CD4-positive, alpha-beta T cell (primary cell): Measurements from ENCODE around the gene MAP3K5. TPM values are rescaled to one million over a fixed set of nuclear protein-coding genes. Genes with fewer than 3 reads are reported as not detected.

Source experiments
- ATAC-seq: fragments of 200-7000 bp; cut with Tn5 transposase; one replicate; pipeline ENCODE4 v1.10.0; 2022; ENCODE audit warnings: mild to moderate bottlenecking; ENCODE audit not compliant: poor library complexity
- CTCF ChIA-PET: fragments of 350-600 bp; sonication (Branson Sonifier 250); formaldehyde crosslinking; loops from one replicate; lab custom pipeline; 2021; ENCODE audit warnings: antibody characterized with exemption, inconsistent platforms; lab: Charles Lee
- POLR2A ChIA-PET: fragments of 350-600 bp; sonication (Branson Sonifier 250); formaldehyde crosslinking; loops from one replicate; lab custom pipeline; 2021; ENCODE audit warnings: antibody characterized with exemption, inconsistent platforms; lab: Charles Lee
- DNase-seq, 14 experiments: peaks; one replicate each; pipeline ENCODE4 v3.0.0-alpha.2; 2013 to 2020; ENCODE audit warnings: mixed read lengths in 2 of 14
- H3K27ac ChIP-seq, 2 donors: one replicate each; pipeline versions ENCODE4 v1.5.1 to v1.7.0; 2013; ENCODE audit warnings: low read length in 2 of 2, low read depth in 1 of 2, mild to moderate bottlenecking in 1 of 2
- H3K27me3 ChIP-seq, 2 experiments: 1 replicate in 1 of 2; 2 replicates in 1 of 2; pipeline versions ENCODE4 v1.6.1 to v1.7.0; 2013; ENCODE audit warnings: low read length in 2 of 2, control low read depth in 1 of 2, mild to moderate bottlenecking in 1 of 2, moderate library complexity in 1 of 2; ENCODE audit not compliant: insufficient read depth in 2 of 2, control insufficient read depth in 1 of 2
- H3K36me3 ChIP-seq: one replicate; pipeline ENCODE4 v1.6.1; 2013; ENCODE audit warnings: low read length, control low read depth; ENCODE audit not compliant: insufficient read depth
- H3K4me1 ChIP-seq: one replicate; pipeline ENCODE4 v1.6.1; 2013; ENCODE audit warnings: low read length, control low read depth; ENCODE audit not compliant: insufficient read depth
- H3K4me3 ChIP-seq: one replicate; pipeline ENCODE4 v1.5.1; 2013; ENCODE audit warnings: mild to moderate bottlenecking, low read length, moderate library complexity
- H3K9me3 ChIP-seq, 2 experiments: 1 replicate in 1 of 2; 2 replicates in 1 of 2; pipeline versions ENCODE4 v1.6.1 to v1.7.0; 2013; ENCODE audit warnings: low read length in 2 of 2, mild to moderate bottlenecking in 2 of 2, control low read depth in 1 of 2, moderate library complexity in 1 of 2; ENCODE audit not compliant: control insufficient read depth in 1 of 2, insufficient read depth in 1 of 2
- H3K27ac Mint-ChIP-seq: one replicate; pipeline ENCODE4 v1.8.0; 2020; ENCODE audit warnings: mixed read lengths
- H3K27me3 Mint-ChIP-seq: one replicate; pipeline ENCODE4 v1.8.0; 2021; ENCODE audit warnings: mixed read lengths
- H3K36me3 Mint-ChIP-seq: one replicate; pipeline ENCODE4 v1.8.0; 2021; ENCODE audit warnings: low read depth, mixed read lengths
- H3K4me1 Mint-ChIP-seq: one replicate; pipeline ENCODE4 v1.8.0; 2021; ENCODE audit warnings: low read depth, mixed read lengths
- H3K4me3 Mint-ChIP-seq: one replicate; pipeline ENCODE4 v1.8.0; 2020; ENCODE audit warnings: mild to moderate bottlenecking, mixed read lengths
- H3K9me3 Mint-ChIP-seq: one replicate; pipeline ENCODE4 v1.8.0; 2020; ENCODE audit warnings: mixed read lengths
- intact Hi-C, 2 experiments: fragments of 100-400 bp; cut with DNase I in 1 of 2; cut with micrococcal nuclease in 1 of 2; formaldehyde crosslinking; loops; one replicate each; pipeline versions ENCODE4 v1.15.1 to v1.9.0; 2023 to 2025; cut with DNase I, micrococcal nuclease
- total RNA-seq, 174 experiments: library from RNA in 2 of 174; stranded (reverse) in 2 of 174; gene quantifications; one replicate each; pipeline ENCODE4 v1.2.3 and lab custom pipeline; 2021 to 2026
- TF ChIP-seq, protein P1 (sequence below): fragments of 200-600 bp; IDR thresholded peaks from one replicate; pipeline ENCODE4 v1.8.0; 2022; ENCODE audit warnings: antibody characterized with exemption, mild to moderate bottlenecking

MAP3K5 gene
- total RNA-seq, 2 experiments from 2014 or later: 12.9 to 14.1 TPM

DNA sequence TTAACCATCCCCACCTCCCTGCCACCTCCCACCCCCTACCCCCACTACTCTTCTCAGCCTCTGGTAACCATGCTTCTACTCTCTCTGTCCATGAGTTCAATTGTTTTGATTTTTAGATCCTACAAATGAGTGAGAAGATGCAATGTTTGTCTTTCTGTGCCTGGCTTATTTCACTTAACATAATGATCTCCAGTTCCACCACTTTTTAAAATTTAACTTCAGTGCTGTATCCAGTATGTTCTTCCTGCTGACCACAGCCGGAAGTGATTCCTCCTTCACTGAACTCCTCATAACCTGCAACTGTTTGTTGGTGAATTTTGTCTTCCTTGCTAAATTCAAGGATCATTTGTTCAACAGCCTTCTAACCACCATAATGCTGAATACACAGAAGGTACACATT is 245.9 kb downstream of the MAP3K5 start:
- Histone ChIP-seq H3K27me3 (peaks cover 19 to 45% of the 10 kb centered on the region in 2 experiments), H3K36me3 (no peaks in the 10 kb centered on the region), H3K9me3 (no peaks in the 10 kb centered on the region), H3K27ac (no peak overlapping the region), H3K4me1 (peaks cover 13% of the 10 kb centered on the region), H3K4me3 (no peak overlapping the region)
- H3K4me1 Mint-ChIP-seq: peaks cover 11% of the 10 kb centered on the region
- no peak overlapping the region for H3K27ac Mint-ChIP-seq
- H3K9me3 Mint-ChIP-seq: no peaks in the 10 kb centered on the region
- CTCF ChIA-PET: interaction anchor here (0.6 kb wide), 1 partner anchor 746 kb away, joined by 3 read pairs; no protein-coding TSS in a partner anchor
- POLR2A ChIA-PET: no interaction called here
- no peaks in the 10 kb centered on the region for H3K36me3 Mint-ChIP-seq
- TF ChIP-seq, protein P1, sequence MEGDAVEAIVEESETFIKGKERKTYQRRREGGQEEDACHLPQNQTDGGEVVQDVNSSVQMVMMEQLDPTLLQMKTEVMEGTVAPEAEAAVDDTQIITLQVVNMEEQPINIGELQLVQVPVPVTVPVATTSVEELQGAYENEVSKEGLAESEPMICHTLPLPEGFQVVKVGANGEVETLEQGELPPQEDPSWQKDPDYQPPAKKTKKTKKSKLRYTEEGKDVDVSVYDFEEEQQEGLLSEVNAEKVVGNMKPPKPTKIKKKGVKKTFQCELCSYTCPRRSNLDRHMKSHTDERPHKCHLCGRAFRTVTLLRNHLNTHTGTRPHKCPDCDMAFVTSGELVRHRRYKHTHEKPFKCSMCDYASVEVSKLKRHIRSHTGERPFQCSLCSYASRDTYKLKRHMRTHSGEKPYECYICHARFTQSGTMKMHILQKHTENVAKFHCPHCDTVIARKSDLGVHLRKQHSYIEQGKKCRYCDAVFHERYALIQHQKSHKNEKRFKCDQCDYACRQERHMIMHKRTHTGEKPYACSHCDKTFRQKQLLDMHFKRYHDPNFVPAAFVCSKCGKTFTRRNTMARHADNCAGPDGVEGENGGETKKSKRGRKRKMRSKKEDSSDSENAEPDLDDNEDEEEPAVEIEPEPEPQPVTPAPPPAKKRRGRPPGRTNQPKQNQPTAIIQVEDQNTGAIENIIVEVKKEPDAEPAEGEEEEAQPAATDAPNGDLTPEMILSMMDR: no peak
- intact Hi-C loops: no loop called here
- ATAC-seq (no peak), DNase-seq (no peak)
- no peak overlapping the region for H3K4me3 Mint-ChIP-seq
- H3K27me3 Mint-ChIP-seq: peaks cover 67% of the 10 kb centered on the region

DNA sequence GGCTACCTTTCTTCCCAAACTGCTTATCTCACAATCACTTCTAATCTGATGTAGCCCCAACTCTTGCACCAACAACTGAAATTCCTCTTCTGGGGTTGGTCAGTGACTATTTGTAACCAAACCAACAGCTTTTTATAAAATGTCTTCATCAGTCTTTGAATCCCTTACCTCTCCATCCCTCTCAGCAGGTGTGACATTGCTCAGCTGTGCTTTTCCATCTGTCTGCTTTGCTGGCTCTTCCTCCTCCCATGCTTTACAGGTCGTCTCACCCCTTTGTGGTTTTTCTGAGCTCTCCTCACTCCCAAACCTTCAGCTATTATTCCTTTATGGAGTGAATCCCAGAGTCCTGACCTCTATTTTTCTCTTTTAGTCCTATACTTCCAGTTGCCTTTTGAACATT is 248.0 kb downstream of the MAP3K5 start:
- H3K36me3 ChIP-seq: no peaks in the 10 kb centered on the region
- DNase-seq (no peak), ATAC-seq (no peak)
- Mint-ChIP-seq H3K4me1 (peaks cover 4% of the 10 kb centered on the region), H3K27ac (no peak overlapping the region), H3K27me3 (peaks cover 57% of the 10 kb centered on the region), H3K36me3 (no peaks in the 10 kb centered on the region), H3K9me3 (no peaks in the 10 kb centered on the region), H3K4me3 (no peak overlapping the region)
- peaks cover 13 to 39% of the 10 kb centered on the region in 2 experiments for H3K27me3 ChIP-seq
- H3K9me3 ChIP-seq: no peaks in the 10 kb centered on the region
- CTCF ChIA-PET: interaction anchor here (1.0 kb wide), 1 partner anchor 18 kb away, joined by 3 read pairs; no protein-coding TSS in a partner anchor
- H3K4me3 ChIP-seq: no peak overlapping the region
- peaks cover 2% of the 10 kb centered on the region for H3K4me1 ChIP-seq
- no peak overlapping the region for H3K27ac ChIP-seq
- intact Hi-C loops: no loop called here
- TF ChIP-seq, protein P1: no peak
- POLR2A ChIA-PET: no interaction called here

DNA sequence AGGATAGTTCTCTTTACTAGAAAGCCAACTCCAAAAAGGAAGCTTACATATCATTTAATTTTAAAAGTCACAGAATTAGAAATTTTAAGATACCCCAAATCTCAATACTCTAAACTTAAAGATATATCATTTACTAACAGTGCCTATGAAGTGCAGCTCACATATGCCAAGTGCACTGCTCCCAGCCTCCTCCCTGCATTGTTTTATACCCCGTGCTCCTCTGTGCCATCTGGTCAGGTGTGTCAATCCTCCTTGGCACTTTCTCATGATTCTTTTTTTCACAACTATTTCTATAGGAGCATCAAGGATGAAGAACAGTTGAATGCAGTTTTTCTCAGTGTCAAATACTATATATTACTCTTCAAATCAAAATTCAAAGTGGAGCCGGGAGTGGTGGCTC is 250.9 kb downstream of the MAP3K5 start:
- Mint-ChIP-seq H3K27ac (no peak overlapping the region), H3K9me3 (no peaks in the 10 kb centered on the region), H3K36me3 (no peaks in the 10 kb centered on the region), H3K4me1 (no peaks in the 10 kb centered on the region), H3K4me3 (no peak overlapping the region), H3K27me3 (peaks cover 28% of the 10 kb centered on the region)
- intact Hi-C loops: no loop called here
- DNase-seq: no peak
- no peaks in the 10 kb centered on the region for H3K4me1 ChIP-seq
- H3K27me3 ChIP-seq: peaks cover 0 to 19% of the 10 kb centered on the region in 2 experiments
- no peaks in the 10 kb centered on the region for H3K9me3 ChIP-seq
- ChIA-PET POLR2A (no interaction called here), CTCF (no interaction called here)
- TF ChIP-seq, protein P1: no peak
- no peak for ATAC-seq
- H3K4me3 ChIP-seq: no peak overlapping the region
- H3K36me3 ChIP-seq: no peaks in the 10 kb centered on the region
- H3K27ac ChIP-seq: no peak overlapping the region
